IMR-90 (cell line): ENCODE results near the gene OXNAD1. TPM values are rescaled to one million over a fixed set of nuclear protein-coding genes. Genes with fewer than 3 reads are reported as not detected.

Experiments used
- ATAC-seq: fragments of 200-7000 bp; cut with Tn5 transposase; 2 replicates; pipeline ENCODE4 v1.9.1; 2020; ENCODE audit warnings: low read depth, mild to moderate bottlenecking, moderate library complexity
- BruUV-seq: library from RNA; stranded (reverse); fragments of 400-500 nt; replicated peaks from 2 replicates; lab custom pipeline; 2021; lab: Mats Ljungman, UMichigan
- CTCF ChIA-PET: fragments of 300-600 bp; formaldehyde crosslinking; extraction: SDS; loops from one replicate; lab custom pipeline; 2021; ENCODE audit warnings: antibody characterized with exemption; lab: Yijun Ruan, JAX
- POLR2A ChIA-PET: fragments of 300-600 bp; sonication (Branson Sonifier 250); formaldehyde crosslinking; loops from one replicate; lab custom pipeline; 2022; ENCODE audit warnings: antibody characterized with exemption; ENCODE audit not compliant: unreplicated experiment; lab: Charles Lee
- DNase-seq: peaks from one replicate; pipeline ENCODE4 v3.0.0; 2013
- H2AFZ ChIP-seq: replicated peaks from 2 replicates; pipeline ENCODE3; 2013; ENCODE audit warnings: low read length, mild to moderate bottlenecking; ENCODE audit not compliant: poor library complexity
- H2AK5ac ChIP-seq: 2 replicates; pipeline ENCODE4 v1.6.1; 2013; ENCODE audit warnings: low read depth, low read length, inconsistent platforms
- H2AK9ac ChIP-seq: replicated peaks from 2 replicates; pipeline ENCODE3; 2013; ENCODE audit warnings: mild to moderate bottlenecking, low read depth, low read length, moderate library complexity; ENCODE audit not compliant: poor library complexity
- H2BK120ac ChIP-seq: 2 replicates; pipeline ENCODE4 v1.6.1; 2013; ENCODE audit warnings: low read depth, low read length, inconsistent platforms
- H2BK15ac ChIP-seq: 3 replicates; pipeline ENCODE4 v1.6.1; 2013; ENCODE audit warnings: low read depth, low read length, inconsistent platforms
- H2BK20ac ChIP-seq: 2 replicates; pipeline ENCODE4 v1.6.1; 2013; ENCODE audit warnings: low read depth, mild to moderate bottlenecking, inconsistent platforms, low read length, moderate library complexity
- H2BK5ac ChIP-seq: 2 replicates; pipeline ENCODE4 v1.6.1; 2013; ENCODE audit warnings: mild to moderate bottlenecking, low read depth, low read length, inconsistent platforms; ENCODE audit not compliant: poor library complexity, severe bottlenecking
- H3K14ac ChIP-seq: replicated peaks from 2 replicates; pipeline ENCODE4 v1.6.1; 2013; ENCODE audit warnings: low read depth, low read length, inconsistent platforms
- H3K18ac ChIP-seq: 2 replicates; pipeline ENCODE4 v1.6.1; 2013; ENCODE audit warnings: low read depth, low read length, control low read depth
- H3K23ac ChIP-seq: 2 replicates; pipeline ENCODE4 v1.6.1; 2013; ENCODE audit warnings: low read depth, low read length, inconsistent platforms
- H3K27ac ChIP-seq: 2 replicates; pipeline ENCODE4 v1.5.1; 2013; ENCODE audit warnings: mild to moderate bottlenecking, control low read depth, low read length; ENCODE audit not compliant: insufficient read depth
- H3K27me3 ChIP-seq: 2 replicates; pipeline ENCODE4 v1.6.1; 2013; ENCODE audit warnings: low read length; ENCODE audit not compliant: control insufficient read depth, insufficient read depth
- H3K36me3 ChIP-seq: 2 replicates; pipeline ENCODE4 v1.6.1; 2013; ENCODE audit warnings: low read length, mixed read lengths; ENCODE audit not compliant: control insufficient read depth, insufficient read depth
- H3K4ac ChIP-seq: 2 replicates; pipeline ENCODE4 v1.6.1; 2013; ENCODE audit warnings: low read depth, low read length, inconsistent platforms
- H3K4me1 ChIP-seq: 2 replicates; pipeline ENCODE4 v1.6.1; 2013; ENCODE audit warnings: low read length, mixed read lengths; ENCODE audit not compliant: control insufficient read depth, insufficient read depth
- H3K4me2 ChIP-seq: 2 replicates; pipeline ENCODE4 v1.6.1; 2013; ENCODE audit warnings: low read depth, mild to moderate bottlenecking, control low read depth, low read length, moderate library complexity
- H3K4me3 ChIP-seq: 2 replicates; pipeline ENCODE4 v1.5.1; 2013; ENCODE audit warnings: low read depth, mild to moderate bottlenecking, control low read depth, low read length, moderate library complexity; ENCODE audit not compliant: insufficient read depth
- H3K56ac ChIP-seq: 2 replicates; pipeline ENCODE4 v1.6.1; 2013; ENCODE audit warnings: low read length, inconsistent platforms; ENCODE audit not compliant: insufficient read depth; ENCODE audit errors: extremely low read depth
- H3K79me1 ChIP-seq, 2 experiments: 2 replicates each; pipeline ENCODE4 v1.6.1; 2013; ENCODE audit warnings: low read length in 2 of 2, inconsistent platforms in 1 of 2, low read depth in 1 of 2
- H3K9ac ChIP-seq: 2 replicates; pipeline ENCODE4 v1.6.1; 2013; ENCODE audit warnings: low read depth, low read length, control low read depth
- H3K9me1 ChIP-seq: 2 replicates; pipeline ENCODE4 v1.6.1; 2013; ENCODE audit warnings: low read length, inconsistent platforms; ENCODE audit not compliant: insufficient read depth
- H3K9me3 ChIP-seq: 2 replicates; pipeline ENCODE4 v1.6.1; 2013; ENCODE audit warnings: low read length; ENCODE audit not compliant: control insufficient read depth, insufficient read depth
- H4K20me1 ChIP-seq: 2 replicates; pipeline ENCODE4 v1.6.1; 2013; ENCODE audit warnings: low read length, inconsistent platforms; ENCODE audit not compliant: insufficient read depth
- H4K5ac ChIP-seq: 2 replicates; pipeline ENCODE4 v1.6.1; 2013; ENCODE audit warnings: mild to moderate bottlenecking, low read depth, low read length, control low read depth
- H4K8ac ChIP-seq, 2 experiments: 2 replicates each; pipeline ENCODE4 v1.6.1; 2013; ENCODE audit warnings: low read depth in 2 of 2, low read length in 2 of 2, control low read depth in 1 of 2, inconsistent platforms in 1 of 2
- H4K91ac ChIP-seq: 2 replicates; pipeline ENCODE4 v1.6.1; 2013; ENCODE audit warnings: low read depth, low read length, inconsistent platforms; ENCODE audit not compliant: insufficient read depth
- CEBPB ChIP-seq: IDR thresholded peaks from 2 replicates; pipeline ENCODE4 v1.6.1; 2012; ENCODE audit warnings: low read depth, low read length, improper control_type of control experiment
- CHD1 ChIP-seq: IDR thresholded peaks from 2 replicates; pipeline ENCODE4 v1.6.1; 2012; ENCODE audit warnings: low read depth, low read length, improper control_type of control experiment
- FOS ChIP-seq: fragments of 150-350 bp; IDR thresholded peaks from 2 replicates; pipeline ENCODE4 v1.6.1; 2016; ENCODE audit warnings: low read depth, low read length
- MAFK ChIP-seq: IDR thresholded peaks from 2 replicates; pipeline ENCODE4 v1.6.1; 2012; ENCODE audit warnings: low read depth, low read length, improper control_type of control experiment
- MAZ ChIP-seq: IDR thresholded peaks from 2 replicates; pipeline ENCODE4 v1.6.1; 2012; ENCODE audit warnings: low read depth, mild to moderate bottlenecking, low read length, improper control_type of control experiment, moderate library complexity, borderline replicate concordance
- MXI1 ChIP-seq: IDR thresholded peaks from 2 replicates; pipeline ENCODE4 v1.6.1; 2012; ENCODE audit warnings: low read depth, mild to moderate bottlenecking, low read length, moderate library complexity, borderline replicate concordance
- NFE2L2 ChIP-seq: fragments of 150-350 bp; IDR thresholded peaks from 2 replicates; pipeline ENCODE4 v1.6.1; 2016; ENCODE audit warnings: low read depth, mild to moderate bottlenecking, low read length
- POLR2A ChIP-seq: IDR thresholded peaks from 2 replicates; pipeline ENCODE4 v1.6.1; 2012; ENCODE audit warnings: mild to moderate bottlenecking, low read depth, low read length
- RAD21 ChIP-seq: IDR thresholded peaks from 2 replicates; pipeline ENCODE4 v1.6.1; 2012; ENCODE audit warnings: low read length, improper control_type of control experiment
- RFX5 ChIP-seq: IDR thresholded peaks from 2 replicates; pipeline ENCODE4 v1.8.0; 2012; ENCODE audit warnings: low read depth, mild to moderate bottlenecking, low read length, moderate library complexity
- SMC3 ChIP-seq: fragments of 150-350 bp; IDR thresholded peaks from 2 replicates; pipeline ENCODE4 v1.6.1; 2016; ENCODE audit warnings: low read depth, mild to moderate bottlenecking, antibody characterized with exemption, low read length, moderate library complexity
- WGBS, 2 experiments: methylation state at CpG; one replicate each; pipeline versions ENCODE4 v1.1.5 to v1.1.7; 2013; ENCODE audit warnings: missing lambda C conversion rate in 2 of 2; ENCODE audit not compliant: insufficient read length in 1 of 2; ENCODE audit errors: extremely low coverage in 2 of 2; 5-methylcytosine and 5-hydroxymethylcytosine counted together
- dilution Hi-C: fragments of 300-500 bp; cut with HindIII; formaldehyde crosslinking; loops from one replicate; pipeline ENCODE4 v1.14.3; 2018; ENCODE audit warnings: low sequenced_read_pairs; ENCODE audit not compliant: unreplicated experiment
- in situ Hi-C: fragments of 300-500 bp; cut with MboI; formaldehyde crosslinking; loops from 3 replicates; pipeline ENCODE4 v1.14.3; 2019; ENCODE audit warnings: low sequenced_read_pairs, inconsistent platforms, mixed read lengths
- intact Hi-C: fragments of 100-400 bp; cut with micrococcal nuclease; formaldehyde crosslinking; loops from 2 replicates; pipeline ENCODE4 v1.10.0; 2022
- polyA plus RNA-seq, 3 experiments: library from polyadenylated mRNA; depleted of rRNA; stranded (reverse); fragments of >200 nt; gene quantifications; 2 replicates each; pipeline ENCODE4 v1.2.3, GENCODE V29; 2012; ENCODE audit warnings: low replicate concordance in 1 of 3
- total RNA-seq: library from RNA; depleted of rRNA; stranded (reverse); fragments of >200 nt; gene quantifications from 2 replicates; pipeline ENCODE4 v1.2.3, GENCODE V29; 2012
- TF ChIP-seq, protein P1 (sequence below): fragments of 150-350 bp; IDR thresholded peaks from 2 replicates; pipeline ENCODE4 v1.6.1; 2017; ENCODE audit warnings: mild to moderate bottlenecking, antibody characterized with exemption, low read length, low read depth
- TF ChIP-seq, protein P2 (sequence below): fragments of 150-350 bp; IDR thresholded peaks from 2 replicates; pipeline ENCODE4 v1.6.1; 2016; ENCODE audit warnings: low read depth, mild to moderate bottlenecking, low read length, moderate library complexity, borderline replicate concordance
- TF ChIP-seq, protein P3 (sequence below): conservative IDR thresholded peaks from 2 replicates; pipeline ENCODE4 v1.5.1; 2012; ENCODE audit warnings: mild to moderate bottlenecking, low read depth, low read length, improper control_type of control experiment

Gene OXNAD1
- total and polyA plus RNA-seq, 2 of the 4 experiments (the other 2 are of a cell fraction), result 6.2 to 11.3 TPM

DNA sequence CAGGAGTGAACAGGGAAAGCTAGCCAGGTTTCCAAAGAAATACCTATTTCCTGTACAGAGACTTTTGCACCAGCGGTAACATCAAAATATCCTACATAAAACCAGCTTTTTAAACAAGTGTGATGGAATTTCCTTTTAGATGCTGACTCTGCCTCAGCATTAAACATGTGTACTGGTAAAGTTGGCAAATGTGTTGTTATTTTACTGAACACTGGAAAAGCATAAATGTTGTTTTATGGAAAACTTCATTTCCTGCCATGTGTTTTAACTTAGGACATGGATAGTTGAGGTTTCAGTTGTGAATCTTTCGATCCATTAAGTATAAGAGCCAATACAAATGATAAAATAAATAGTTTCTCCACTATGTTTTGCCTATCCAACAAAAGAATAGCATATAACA lies 15.7 kb downstream of the OXNAD1 start:
- no peak overlapping the region for H3K4ac ChIP-seq
- no peak overlapping the region for H2BK20ac ChIP-seq
- H4K20me1 ChIP-seq, result no peaks in the 10 kb centered on the region
- H3K18ac ChIP-seq, result no peak overlapping the region
- H3K36me3 ChIP-seq, result no peaks in the 10 kb centered on the region; the same call in 1 of the 2 replicates
- peaks cover 5% of the 10 kb centered on the region; the same call in 1 of the 2 replicates for H3K9me1 ChIP-seq
- no peak overlapping the region for H2AK5ac ChIP-seq
- no peak overlapping the region for H3K9ac ChIP-seq
- no peak overlapping the region for H3K56ac ChIP-seq
- no peak overlapping the region for H2BK5ac ChIP-seq
- no peak overlapping the region for H4K8ac ChIP-seq
- no peak overlapping the region for H3K4me3 ChIP-seq
- no peak for ATAC-seq
- no TSS peak for BruUV-seq
- H2BK120ac ChIP-seq, result no peak overlapping the region
- no peak for DNase-seq
- H3K27me3 ChIP-seq, result no peaks in the 10 kb centered on the region
- intact Hi-C loops (no loop called here), in situ Hi-C loops (loop anchor here (25.0 kb wide), 3 partner anchors 607 to 957 kb away; partner anchors contain the start of gene PLCL2), dilution Hi-C loops (loop anchor here (25.0 kb wide), 1 partner anchor 257 kb away; no protein-coding TSS in a partner anchor)
- no peak overlapping the region for H3K14ac ChIP-seq
- no peak for TF ChIP-seq MAFK
- no peak for TF ChIP-seq CHD1
- TF ChIP-seq, protein P1, sequence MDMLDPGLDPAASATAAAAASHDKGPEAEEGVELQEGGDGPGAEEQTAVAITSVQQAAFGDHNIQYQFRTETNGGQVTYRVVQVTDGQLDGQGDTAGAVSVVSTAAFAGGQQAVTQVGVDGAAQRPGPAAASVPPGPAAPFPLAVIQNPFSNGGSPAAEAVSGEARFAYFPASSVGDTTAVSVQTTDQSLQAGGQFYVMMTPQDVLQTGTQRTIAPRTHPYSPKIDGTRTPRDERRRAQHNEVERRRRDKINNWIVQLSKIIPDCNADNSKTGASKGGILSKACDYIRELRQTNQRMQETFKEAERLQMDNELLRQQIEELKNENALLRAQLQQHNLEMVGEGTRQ, result no peak
- TF ChIP-seq, protein P2, sequence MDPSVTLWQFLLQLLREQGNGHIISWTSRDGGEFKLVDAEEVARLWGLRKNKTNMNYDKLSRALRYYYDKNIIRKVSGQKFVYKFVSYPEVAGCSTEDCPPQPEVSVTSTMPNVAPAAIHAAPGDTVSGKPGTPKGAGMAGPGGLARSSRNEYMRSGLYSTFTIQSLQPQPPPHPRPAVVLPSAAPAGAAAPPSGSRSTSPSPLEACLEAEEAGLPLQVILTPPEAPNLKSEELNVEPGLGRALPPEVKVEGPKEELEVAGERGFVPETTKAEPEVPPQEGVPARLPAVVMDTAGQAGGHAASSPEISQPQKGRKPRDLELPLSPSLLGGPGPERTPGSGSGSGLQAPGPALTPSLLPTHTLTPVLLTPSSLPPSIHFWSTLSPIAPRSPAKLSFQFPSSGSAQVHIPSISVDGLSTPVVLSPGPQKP, result no peak
- no peak for TF ChIP-seq FOS
- TF ChIP-seq NFE2L2, result no peak
- TF ChIP-seq MXI1, result no peak
- no peak for TF ChIP-seq RAD21
- TF ChIP-seq MAZ, result no peak
- no peak for TF ChIP-seq CEBPB
- TF ChIP-seq RFX5, result no peak
- TF ChIP-seq, protein P3, sequence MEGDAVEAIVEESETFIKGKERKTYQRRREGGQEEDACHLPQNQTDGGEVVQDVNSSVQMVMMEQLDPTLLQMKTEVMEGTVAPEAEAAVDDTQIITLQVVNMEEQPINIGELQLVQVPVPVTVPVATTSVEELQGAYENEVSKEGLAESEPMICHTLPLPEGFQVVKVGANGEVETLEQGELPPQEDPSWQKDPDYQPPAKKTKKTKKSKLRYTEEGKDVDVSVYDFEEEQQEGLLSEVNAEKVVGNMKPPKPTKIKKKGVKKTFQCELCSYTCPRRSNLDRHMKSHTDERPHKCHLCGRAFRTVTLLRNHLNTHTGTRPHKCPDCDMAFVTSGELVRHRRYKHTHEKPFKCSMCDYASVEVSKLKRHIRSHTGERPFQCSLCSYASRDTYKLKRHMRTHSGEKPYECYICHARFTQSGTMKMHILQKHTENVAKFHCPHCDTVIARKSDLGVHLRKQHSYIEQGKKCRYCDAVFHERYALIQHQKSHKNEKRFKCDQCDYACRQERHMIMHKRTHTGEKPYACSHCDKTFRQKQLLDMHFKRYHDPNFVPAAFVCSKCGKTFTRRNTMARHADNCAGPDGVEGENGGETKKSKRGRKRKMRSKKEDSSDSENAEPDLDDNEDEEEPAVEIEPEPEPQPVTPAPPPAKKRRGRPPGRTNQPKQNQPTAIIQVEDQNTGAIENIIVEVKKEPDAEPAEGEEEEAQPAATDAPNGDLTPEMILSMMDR, result no peak
- no peak for TF ChIP-seq POLR2A
- no peak for TF ChIP-seq SMC3
- no peak overlapping the region for H4K5ac ChIP-seq
- H2AFZ ChIP-seq, result no peak overlapping the region
- ChIA-PET POLR2A (no interaction called here), CTCF (interaction anchor here (0.8 to 1.1 kb wide), 3 partner anchors 10 to 257 kb away, joined by 3 read pairs; no protein-coding TSS in a partner anchor)
- H3K4me2 ChIP-seq, result no peak overlapping the region
- WGBS, 2 experiments, result no CpG with 5 or more reads among the region's 2 CpGs
- H3K23ac ChIP-seq, result no peak overlapping the region
- H3K4me1 ChIP-seq, result peaks cover 4% of the 10 kb centered on the region; the same call in 1 of the 2 replicates
- no peak overlapping the region for H4K91ac ChIP-seq
- H3K79me1 ChIP-seq, result peaks cover 0 to 5% of the 10 kb centered on the region in 2 experiments; a peak in 1 of 4 replicates
- no peaks in the 10 kb centered on the region for H3K9me3 ChIP-seq
- no peak overlapping the region for H2AK9ac ChIP-seq
- H3K27ac ChIP-seq, result no peak overlapping the region
- H2BK15ac ChIP-seq, result no peak overlapping the region
